Body of pancreas (tissue), 4 donors: Measurements from ENCODE around the gene GGN. TPM values are rescaled to one million over a fixed set of nuclear protein-coding genes. Genes with fewer than 3 reads are reported as not detected.

Source experiments
- ATAC-seq: fragments of 150-250 bp; one replicate; pipeline ENCODE4 v1.9.1; 2016
- DNase-seq, 4 donors: peaks; one replicate each; pipeline ENCODE4 v3.0.0-alpha.2; 2019
- H3K27ac ChIP-seq, 4 donors: fragments of 200-600 bp; sonication (generic); 1 replicate in 3 of 4; 2 replicates in 1 of 4; pipeline versions ENCODE4 v1.5.1 to v1.6.1; 2016 to 2019; ENCODE audit warnings: mild to moderate bottlenecking in 1 of 4, mixed read lengths in 1 of 4, moderate library complexity in 1 of 4
- H3K27me3 ChIP-seq, 2 donors: fragments of 200-600 bp; sonication (generic); one replicate each; pipeline ENCODE4 v1.6.0; 2016; ENCODE audit warnings: mild to moderate bottlenecking in 1 of 2
- H3K36me3 ChIP-seq, 2 donors: fragments of 200-600 bp; sonication (generic); replicated peaks in 1 of 2; 2 replicates each; pipeline ENCODE4 v1.5.1; 2016; ENCODE audit warnings: low read depth in 2 of 2; ENCODE audit not compliant: insufficient read depth in 1 of 2
- H3K4me1 ChIP-seq: fragments of 200-600 bp; sonication (generic); one replicate; pipeline ENCODE4 v1.6.0; 2016
- H3K4me3 ChIP-seq, 2 donors: fragments of 200-600 bp; sonication (generic); 1 replicate in 1 of 2; 2 replicates in 1 of 2; pipeline ENCODE4 v1.5.1; 2016 to 2019
- H3K9me3 ChIP-seq, 3 donors: fragments of 200-600 bp; sonication (generic); 1 replicate in 2 of 3; 2 replicates in 1 of 3; pipeline ENCODE4 v1.5.1; 2016
- CTCF ChIP-seq, 7 experiments: fragments of 450-650 bp in 4 of 7; fragments of 200-600 bp in 3 of 7; sonication (generic) in 3 of 7; IDR thresholded peaks; one replicate each; pipeline ENCODE4 v1.5.1; 2016 to 2019; ENCODE audit warnings: antibody characterized with exemption in 7 of 7
- POLR2A ChIP-seq, 3 donors: fragments of 450-650 bp; IDR thresholded peaks; one replicate each; pipeline ENCODE4 v1.6.1; 2016; ENCODE audit warnings: antibody characterized with exemption in 3 of 3, mild to moderate bottlenecking in 2 of 3
- WGBS, 2 donors: methylation state at CpG; one replicate each; pipeline ENCODE4 v1.1.5; 2017; 5-methylcytosine and 5-hydroxymethylcytosine counted together
- intact Hi-C: fragments of 100-400 bp; cut with DNase I; formaldehyde crosslinking; loops from one replicate; pipeline ENCODE4 v1.15.1; 2023
- total RNA-seq, 2 donors: library from RNA; depleted of rRNA; stranded (reverse); fragments of >200 nt; gene quantifications; one replicate each; pipeline ENCODE4 v1.1.0, GENCODE V29; 2016

GGN gene
- total RNA-seq, 2 donors from 2014 or later = 0.78 TPM; not detected in 1

- Histone ChIP-seq H3K27me3 (no peaks in the 10 kb centered on the region), H3K36me3 (no peaks in the 10 kb centered on the region), H3K4me1 (peaks cover 10% of the 10 kb centered on the region), H3K27ac (no peak overlapping the region), H3K9me3 (no peaks in the 10 kb centered on the region), H3K4me3 (no peak overlapping the region)
- 95 to 97% methylated on average over 4 to 6 of the region's 6 CpGs for WGBS, 2 donors
- intact Hi-C loops = loop anchor here (10.0 kb wide), 1 partner anchor 520 kb away; no protein-coding TSS in a partner anchor
- no peak for ATAC-seq
- TF ChIP-seq CTCF (IDR thresholded peaks at IDR 0.05) = no peak
- no peak for TF ChIP-seq POLR2A (IDR thresholded peaks at IDR 0.05)
- no peak for DNase-seq
These were observed 17.0 kb upstream of the GGN start for GRCh38 chr19:38404858-38405257.

DNA sequence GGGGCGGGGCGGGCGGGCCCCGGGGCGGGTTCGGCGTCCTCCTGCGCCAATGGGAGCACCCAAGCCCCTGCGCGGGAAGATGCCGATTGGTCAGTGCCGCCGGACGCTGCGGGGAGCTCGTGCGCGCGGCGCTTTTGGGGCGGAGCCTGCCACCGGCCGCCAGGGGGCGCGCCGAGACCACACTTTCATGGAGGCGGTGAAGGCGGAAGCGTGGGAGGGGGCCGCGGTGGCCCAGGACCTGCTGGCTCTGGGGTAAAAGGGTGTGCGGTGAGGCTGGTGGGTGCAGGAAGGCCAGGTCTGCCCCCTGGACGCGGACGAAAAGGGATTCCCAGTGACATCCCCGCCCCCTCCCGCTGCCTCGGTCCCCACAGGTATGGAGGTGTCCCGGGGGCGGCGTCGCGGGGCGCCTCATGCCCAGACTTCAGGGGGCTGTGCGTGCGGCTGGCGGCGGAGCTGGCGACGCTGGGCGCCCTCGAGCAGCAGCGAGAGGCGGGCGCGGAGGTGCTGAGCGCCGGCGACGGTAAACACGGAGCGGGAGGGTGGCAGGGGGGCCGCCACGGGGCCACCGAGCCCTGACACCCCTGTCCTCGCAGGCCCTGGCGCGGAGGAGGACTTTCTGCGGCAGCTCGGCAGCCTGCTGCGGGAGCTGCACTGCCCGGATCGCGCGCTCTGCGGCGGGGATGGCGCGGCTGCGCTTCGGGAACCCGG lies 15.3 kb upstream of the GGN start, which contains the start of gene FAM98C:
FAM98C (plus strand) TSS at position 127 of the 708 bp plus-strand sequence; CDS start at position 188, 61 bp downstream.
- Histone ChIP-seq H3K4me1 (peaks cover 10% of the 10 kb centered on the region), H3K36me3 (no peaks in the 10 kb centered on the region), H3K27me3 (peaks cover 0 to 5% of the 10 kb centered on the region in 2 donors), H3K9me3 (no peaks in the 10 kb centered on the region), H3K4me3 (peak within 1 kb of the TSS; percentile 75 to 83), H3K27ac (peak within 1 kb of the TSS; percentile 52 to 88 (median 72))
- 0 to 1% methylated on average over 9 to 58 of the region's 82 CpGs for WGBS, 2 donors
- peak; percentile 100 for ATAC-seq
- TF ChIP-seq CTCF (IDR thresholded peaks at IDR 0.05) = peak; percentile 97 to 100 (median 98)
- TF ChIP-seq POLR2A (IDR thresholded peaks at IDR 0.05) = peak; percentile 41 to 68 (median 66)
- intact Hi-C loops = loop anchor here (10.0 kb wide), 1 partner anchor 522 kb away; no protein-coding TSS in a partner anchor
- DNase-seq = peak; percentile 97 to 98 (median 97)

GRCh38 chr19:38402623-38402966 lies 14.8 kb upstream of the GGN start:
- H3K27me3 ChIP-seq = peaks cover 0 to 5% of the 10 kb centered on the region in 2 donors
- no peak overlapping the region for H3K4me3 ChIP-seq
- intact Hi-C loops = loop anchor here (10.0 kb wide), 1 partner anchor 522 kb away; no protein-coding TSS in a partner anchor
- DNase-seq (no peak), ATAC-seq (no peak)
- H3K9me3 ChIP-seq = no peaks in the 10 kb centered on the region
- WGBS, 2 donors = 2 to 10% methylated on average over 15 to 18 of the region's 18 CpGs
- H3K27ac ChIP-seq = peak overlapping the region in 3 of 4 donors; percentile 16 to 88 (median 53)
- peaks cover 10% of the 10 kb centered on the region for H3K4me1 ChIP-seq
- no peaks in the 10 kb centered on the region for H3K36me3 ChIP-seq
- TF ChIP-seq CTCF (IDR thresholded peaks at IDR 0.05) (no peak), POLR2A (IDR thresholded peaks at IDR 0.05) (peak in 1 of 3 donors; percentile 36)

- TF ChIP-seq POLR2A (IDR thresholded peaks at IDR 0.05) (no peak), CTCF (IDR thresholded peaks at IDR 0.05) (no peak)
- peaks cover 0 to 5% of the 10 kb centered on the region in 2 donors for H3K27me3 ChIP-seq
- DNase-seq (no peak), ATAC-seq (no peak)
- peaks cover 10% of the 10 kb centered on the region for H3K4me1 ChIP-seq
- H3K27ac ChIP-seq = no peak overlapping the region
- H3K9me3 ChIP-seq = no peaks in the 10 kb centered on the region
- 45 to 49% methylated on average over 3 of the region's 3 CpGs for WGBS, 2 donors
- H3K36me3 ChIP-seq = no peaks in the 10 kb centered on the region
- H3K4me3 ChIP-seq = no peak overlapping the region
- intact Hi-C loops = loop anchor here (10.0 kb wide), 1 partner anchor 524 kb away; no protein-coding TSS in a partner anchor
These were observed 13.3 kb upstream of the GGN start for GRCh38 chr19:38401148-38401547.
